Breast epithelium (tissue), 4 donors: ENCODE measurements around the gene DPP3. TPM values are rescaled to one million over a fixed set of nuclear protein-coding genes. Genes with fewer than 3 reads are reported as not detected.
A peak's percentile ranks its signal among the peaks of the same experiment; 100 is the strongest.

Experiments
- DNase-seq, 2 donors: peaks; one replicate each; pipeline ENCODE4 v3.0.0-alpha.2; 2019; ENCODE audit warnings: low spot score in 2 of 2
- H3K27ac ChIP-seq, 2 donors: fragments of 200-600 bp; sonication (generic) in 1 of 2; one replicate each; pipeline ENCODE4 v1.5.1; 2016 to 2019; ENCODE audit warnings: mild to moderate bottlenecking in 1 of 2
- H3K27me3 ChIP-seq, 2 donors: fragments of 200-600 bp; sonication (generic) in 1 of 2; one replicate each; pipeline versions ENCODE4 v1.5.1 to v1.6.0; 2017 to 2019; ENCODE audit warnings: control low read depth in 1 of 2, mild to moderate bottlenecking in 1 of 2
- H3K36me3 ChIP-seq: fragments of 200-600 bp; one replicate; pipeline ENCODE4 v1.5.1; 2019
- H3K4me1 ChIP-seq, 2 donors: fragments of 200-600 bp; sonication (generic); one replicate each; pipeline ENCODE4 v1.5.1; 2016 to 2019; ENCODE audit warnings: control low read depth in 1 of 2
- H3K4me3 ChIP-seq, 3 donors: fragments of 200-600 bp; sonication (generic); 1 replicate in 2 of 3; 2 replicates in 1 of 3; pipeline ENCODE4 v1.5.1; 2016 to 2019; ENCODE audit warnings: mild to moderate bottlenecking in 3 of 3, moderate library complexity in 2 of 3
- H3K9me3 ChIP-seq, 2 donors: fragments of 200-600 bp; sonication (generic) in 1 of 2; one replicate each; pipeline ENCODE4 v1.5.1; 2016 to 2019; ENCODE audit warnings: control low read depth in 1 of 2
- CTCF ChIP-seq, 3 donors: fragments of 450-650 bp; IDR thresholded peaks; one replicate each; pipeline ENCODE4 v1.5.1; 2016 to 2017; ENCODE audit warnings: antibody characterized with exemption in 3 of 3, mild to moderate bottlenecking in 3 of 3, moderate library complexity in 3 of 3
- POLR2A ChIP-seq: fragments of 450-650 bp; IDR thresholded peaks from one replicate; pipeline ENCODE4 v1.6.1; 2016; ENCODE audit warnings: antibody characterized with exemption, mild to moderate bottlenecking, moderate library complexity
- POLR2AphosphoS5 ChIP-seq, 3 donors: sonication (generic); formaldehyde crosslinking; IDR thresholded peaks; one replicate each; pipeline ENCODE4 v1.6.1; 2017; ENCODE audit warnings: antibody characterized with exemption in 3 of 3
- intact Hi-C: fragments of 100-400 bp; cut with DNase I; formaldehyde crosslinking; loops from one replicate; pipeline ENCODE4 v1.15.1; 2023; ENCODE audit warnings: low total_unique reads
- total RNA-seq, 3 donors: library from RNA; depleted of rRNA; stranded (reverse); fragments of >200 nt; gene quantifications; one replicate each; pipeline ENCODE4 v1.1.0, GENCODE V29; 2016

The DPP3 gene
- total RNA-seq, 3 donors from 2014 or later = 16.5 to 24.3 (median 16.7) TPM

- Histone ChIP-seq H3K27ac (peak overlapping the region in 1 of 2 donors; percentile 69), H3K4me1 (no peaks in the 10 kb centered on the region), H3K4me3 (peak overlapping the region; percentile 76 to 89 (median 78)), H3K27me3 (no peaks in the 10 kb centered on the region), H3K9me3 (no peaks in the 10 kb centered on the region), H3K36me3 (no peaks in the 10 kb centered on the region)
- intact Hi-C loops = no loop called here
- TF ChIP-seq CTCF (IDR thresholded peaks at IDR 0.05) (no peak), POLR2A (no peak)
- DNase-seq = no peak
Measured at GRCh38 chr11:66510990-66511339, 30.7 kb downstream of the DPP3 start.

DNA sequence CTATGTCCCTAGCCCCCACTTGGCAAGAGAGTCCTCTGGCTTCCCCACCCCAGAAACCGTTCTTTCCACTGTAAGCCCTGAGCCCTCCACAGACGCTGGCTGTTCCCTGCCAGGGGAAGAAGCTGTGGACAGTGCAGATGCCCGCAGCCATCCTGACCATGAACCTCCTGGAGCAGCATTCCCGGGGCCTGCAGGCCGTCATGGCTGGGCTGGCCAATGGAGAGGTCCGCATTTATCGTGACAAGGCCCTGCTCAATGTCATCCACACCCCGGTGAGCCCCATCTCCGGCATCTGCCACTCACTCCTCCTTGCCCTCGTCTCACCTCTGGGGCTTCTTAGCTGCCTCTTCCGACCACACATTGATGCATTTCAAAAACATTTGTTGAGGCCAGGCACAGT lies 43.4 kb downstream of the DPP3 start:
- H3K4me3 ChIP-seq = no peak overlapping the region
- DNase-seq = no peak
- intact Hi-C loops = no loop called here
- H3K27me3 ChIP-seq = no peaks in the 10 kb centered on the region
- no peaks in the 10 kb centered on the region for H3K9me3 ChIP-seq
- no peaks in the 10 kb centered on the region for H3K36me3 ChIP-seq
- no peaks in the 10 kb centered on the region for H3K4me1 ChIP-seq
- no peak overlapping the region for H3K27ac ChIP-seq
- no peak for TF ChIP-seq POLR2A
- no peak for TF ChIP-seq CTCF (IDR thresholded peaks at IDR 0.05)
- no peak for TF ChIP-seq POLR2AphosphoS5 (IDR thresholded peaks at IDR 0.05)

DNA sequence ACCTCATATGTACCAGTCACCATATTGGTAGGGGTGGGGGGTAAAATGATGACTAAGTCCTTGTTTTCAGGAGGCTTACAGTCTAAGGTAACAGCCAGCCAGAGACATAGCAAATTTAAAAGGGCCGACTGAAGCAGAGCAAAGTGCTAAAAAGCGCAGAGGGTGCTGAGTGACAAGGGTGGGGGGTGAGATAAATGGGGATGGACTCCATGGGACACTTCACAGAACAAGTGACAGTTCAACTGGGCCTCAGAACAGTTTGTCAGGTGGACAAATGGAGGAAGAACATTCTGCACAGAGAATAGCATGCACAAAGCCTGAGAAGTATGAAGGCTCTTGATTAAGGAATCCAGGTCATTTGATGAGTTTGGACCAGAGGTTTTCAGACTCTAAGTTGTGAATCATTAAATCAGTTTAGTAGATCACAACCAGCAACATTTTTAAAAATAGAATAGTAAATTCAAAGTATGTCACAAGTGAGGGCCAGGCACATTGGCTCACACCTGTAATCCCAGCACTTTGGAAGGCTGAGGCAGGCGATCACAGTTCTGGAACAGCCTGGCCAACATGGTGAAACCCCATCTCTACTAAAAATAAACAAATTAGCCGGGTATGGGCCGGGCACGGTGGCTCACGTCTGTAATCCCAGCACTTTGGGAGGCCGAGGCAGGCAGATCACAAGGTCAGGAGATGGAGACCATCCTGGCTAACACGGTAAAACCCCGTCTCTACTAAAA lies 44.2 kb downstream of the DPP3 start:
- no peaks in the 10 kb centered on the region for H3K36me3 ChIP-seq
- no peak for DNase-seq

DNA sequence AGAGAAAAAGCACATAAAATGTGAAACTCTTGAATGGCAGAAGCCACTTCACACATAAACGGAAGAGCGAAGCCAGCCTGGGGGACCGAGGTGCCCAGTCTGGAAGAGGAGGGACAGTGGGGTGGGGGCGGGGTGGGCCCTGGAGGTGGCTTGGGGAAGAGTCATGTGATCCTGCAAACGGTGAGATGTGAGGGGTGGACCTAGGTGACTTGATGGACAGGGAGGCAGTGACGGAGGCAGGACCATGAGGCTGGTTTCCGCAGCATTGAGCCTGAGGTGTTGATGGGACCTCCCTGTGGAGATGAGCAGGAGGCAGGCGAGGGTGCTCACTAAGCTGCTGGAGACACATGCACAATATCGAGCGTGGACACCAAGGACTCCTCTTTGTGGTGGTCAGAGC lies 48.8 kb downstream of the DPP3 start:
- Histone ChIP-seq H3K9me3 (no peaks in the 10 kb centered on the region), H3K36me3 (no peaks in the 10 kb centered on the region), H3K27ac (no peak overlapping the region), H3K4me1 (no peaks in the 10 kb centered on the region), H3K27me3 (no peaks in the 10 kb centered on the region), H3K4me3 (no peak overlapping the region)
- intact Hi-C loops = no loop called here
- no peak for DNase-seq
- no peak for TF ChIP-seq CTCF (IDR thresholded peaks at IDR 0.05)
- no peak for TF ChIP-seq POLR2A
- TF ChIP-seq POLR2AphosphoS5 (IDR thresholded peaks at IDR 0.05) = no peak

More for the DNA sequence above, 44.2 kb downstream of the DPP3 start:
- no peak overlapping the region for H3K27ac ChIP-seq
- H3K4me1 ChIP-seq = no peaks in the 10 kb centered on the region
- intact Hi-C loops = no loop called here
- no peaks in the 10 kb centered on the region for H3K27me3 ChIP-seq
- TF ChIP-seq CTCF (IDR thresholded peaks at IDR 0.05) (no peak), POLR2A (no peak), POLR2AphosphoS5 (IDR thresholded peaks at IDR 0.05) (no peak)
- no peak overlapping the region for H3K4me3 ChIP-seq
- H3K9me3 ChIP-seq = no peaks in the 10 kb centered on the region

DNA sequence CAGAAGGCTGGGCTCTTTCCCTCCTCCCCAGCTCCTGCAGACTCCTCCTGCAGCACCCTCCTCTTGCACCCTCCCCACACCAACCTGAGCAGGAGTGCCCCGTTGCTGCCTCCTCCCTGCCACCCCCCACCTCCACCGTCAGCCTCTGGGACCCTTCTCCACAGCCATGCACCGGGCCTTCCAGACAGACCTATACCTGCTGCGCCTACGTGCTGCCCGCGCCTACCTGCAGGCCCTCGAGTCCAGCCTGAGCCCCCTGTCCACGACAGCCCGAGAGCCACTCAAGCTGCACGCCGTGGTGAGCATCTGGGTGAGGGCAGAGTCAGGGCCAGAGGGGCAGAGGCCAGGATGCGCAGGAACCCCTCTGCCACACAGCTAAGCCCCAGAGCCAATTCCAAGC lies 49.4 kb downstream of the DPP3 start:
- no peak for TF ChIP-seq POLR2AphosphoS5 (IDR thresholded peaks at IDR 0.05)
- TF ChIP-seq CTCF (IDR thresholded peaks at IDR 0.05) = no peak
- TF ChIP-seq POLR2A = no peak
- H3K4me3 ChIP-seq = no peak overlapping the region
- DNase-seq = no peak
- no peaks in the 10 kb centered on the region for H3K36me3 ChIP-seq
- no peaks in the 10 kb centered on the region for H3K4me1 ChIP-seq
- intact Hi-C loops = no loop called here
- no peaks in the 10 kb centered on the region for H3K27me3 ChIP-seq
- no peaks in the 10 kb centered on the region for H3K9me3 ChIP-seq
- H3K27ac ChIP-seq = no peak overlapping the region
